GM10266 (cell line): ENCODE results near the gene ASTN2.
A peak's percentile ranks its signal among the peaks of the same experiment; 100 is the strongest.

ENCODE experiments used
- DNase-seq: peaks from one replicate; pipeline ENCODE4 v3.0.0; 2012; ENCODE audit errors: extremely low spot score
- TF ChIP-seq, protein P1 (sequence below): IDR thresholded peaks from 2 replicates; pipeline ENCODE4 v1.5.1; 2012; ENCODE audit warnings: mild to moderate bottlenecking, low read depth; ENCODE audit not compliant: control insufficient read depth, insufficient read depth; ENCODE audit errors: missing control alignments

The ASTN2 gene

DNA sequence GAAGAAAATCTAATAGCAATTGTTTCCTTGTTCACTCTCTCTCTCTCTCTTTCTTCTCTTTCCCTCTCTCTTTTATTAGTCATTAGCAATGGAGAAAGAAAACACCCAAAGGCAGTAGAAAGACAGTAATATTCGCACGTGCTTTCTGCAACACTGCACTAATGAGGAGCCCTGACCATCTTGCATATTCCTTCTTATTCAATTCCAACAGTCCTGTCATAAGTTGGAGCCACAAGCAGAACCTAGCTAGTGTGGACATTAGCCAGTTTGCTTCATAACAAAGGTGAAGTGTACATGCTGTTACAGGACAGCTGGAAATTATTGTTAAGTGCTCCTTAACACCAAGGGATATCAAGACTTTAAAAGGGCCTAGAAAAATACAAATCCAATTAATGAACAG lies 664.3 kb downstream of the ASTN2 start:
- no peak for DNase-seq
- TF ChIP-seq, protein P1, sequence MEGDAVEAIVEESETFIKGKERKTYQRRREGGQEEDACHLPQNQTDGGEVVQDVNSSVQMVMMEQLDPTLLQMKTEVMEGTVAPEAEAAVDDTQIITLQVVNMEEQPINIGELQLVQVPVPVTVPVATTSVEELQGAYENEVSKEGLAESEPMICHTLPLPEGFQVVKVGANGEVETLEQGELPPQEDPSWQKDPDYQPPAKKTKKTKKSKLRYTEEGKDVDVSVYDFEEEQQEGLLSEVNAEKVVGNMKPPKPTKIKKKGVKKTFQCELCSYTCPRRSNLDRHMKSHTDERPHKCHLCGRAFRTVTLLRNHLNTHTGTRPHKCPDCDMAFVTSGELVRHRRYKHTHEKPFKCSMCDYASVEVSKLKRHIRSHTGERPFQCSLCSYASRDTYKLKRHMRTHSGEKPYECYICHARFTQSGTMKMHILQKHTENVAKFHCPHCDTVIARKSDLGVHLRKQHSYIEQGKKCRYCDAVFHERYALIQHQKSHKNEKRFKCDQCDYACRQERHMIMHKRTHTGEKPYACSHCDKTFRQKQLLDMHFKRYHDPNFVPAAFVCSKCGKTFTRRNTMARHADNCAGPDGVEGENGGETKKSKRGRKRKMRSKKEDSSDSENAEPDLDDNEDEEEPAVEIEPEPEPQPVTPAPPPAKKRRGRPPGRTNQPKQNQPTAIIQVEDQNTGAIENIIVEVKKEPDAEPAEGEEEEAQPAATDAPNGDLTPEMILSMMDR = no peak

DNA sequence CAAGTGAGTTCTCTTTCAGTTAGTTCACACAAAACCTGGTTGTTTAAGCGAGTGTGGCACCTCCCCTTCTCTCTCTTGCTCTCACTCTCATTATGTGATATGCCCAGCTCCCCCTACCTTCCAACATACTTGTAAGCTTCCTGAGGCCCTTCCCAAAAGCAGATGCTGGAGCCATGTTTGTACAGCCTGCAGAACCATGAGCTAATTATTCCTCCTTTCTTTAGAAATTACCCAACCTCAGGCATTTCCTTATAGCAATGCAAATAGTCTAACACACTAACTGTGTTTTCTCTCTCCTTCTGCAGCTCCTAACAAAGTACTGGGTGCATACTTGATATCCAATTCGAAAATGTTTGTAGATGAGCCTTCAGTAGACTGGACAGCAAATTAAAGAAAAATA lies 665.1 kb downstream of the ASTN2 start:
- DNase-seq = no peak
- TF ChIP-seq, protein P1 = no peak

DNA sequence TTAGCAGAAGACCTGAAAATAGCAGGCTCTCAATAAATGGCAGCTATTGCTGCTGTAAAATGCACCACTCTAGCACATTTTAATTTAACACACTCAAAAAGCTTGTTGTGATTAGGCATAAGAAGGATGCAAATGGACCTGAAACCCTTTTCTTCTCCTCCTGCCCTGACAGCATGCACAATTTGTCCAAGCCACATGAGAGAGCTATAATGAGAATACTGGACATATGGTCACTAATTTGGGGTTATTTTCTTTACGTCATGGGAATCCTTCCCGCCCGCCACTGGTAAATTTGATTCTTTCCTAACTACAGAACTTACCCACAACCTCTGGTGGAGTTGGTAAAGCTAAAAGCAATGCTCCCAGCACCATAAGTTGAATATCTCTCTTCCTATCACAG lies 665.7 kb downstream of the ASTN2 start:
- DNase-seq = no peak
- TF ChIP-seq, protein P1 = no peak

DNA sequence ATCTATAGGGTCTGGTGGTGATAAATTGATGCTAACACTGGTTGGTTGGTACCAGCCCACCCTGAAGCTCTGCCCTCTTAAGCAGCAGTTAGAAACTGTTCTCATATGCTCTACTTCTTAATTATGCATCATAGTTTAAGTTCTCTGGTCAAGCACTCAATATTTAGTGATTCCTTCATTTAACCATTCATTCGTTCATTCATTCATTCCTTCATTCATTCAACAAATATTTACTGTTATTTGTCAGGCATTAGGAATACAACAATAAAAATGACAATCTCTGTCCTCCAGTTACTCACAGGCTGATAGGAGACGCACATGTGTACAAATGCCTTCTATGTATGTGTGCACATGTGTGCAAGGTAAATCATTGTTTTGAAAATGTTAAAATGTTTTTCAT lies 673.1 kb downstream of the ASTN2 start:
- TF ChIP-seq, protein P1 = no peak
- no peak for DNase-seq

DNA sequence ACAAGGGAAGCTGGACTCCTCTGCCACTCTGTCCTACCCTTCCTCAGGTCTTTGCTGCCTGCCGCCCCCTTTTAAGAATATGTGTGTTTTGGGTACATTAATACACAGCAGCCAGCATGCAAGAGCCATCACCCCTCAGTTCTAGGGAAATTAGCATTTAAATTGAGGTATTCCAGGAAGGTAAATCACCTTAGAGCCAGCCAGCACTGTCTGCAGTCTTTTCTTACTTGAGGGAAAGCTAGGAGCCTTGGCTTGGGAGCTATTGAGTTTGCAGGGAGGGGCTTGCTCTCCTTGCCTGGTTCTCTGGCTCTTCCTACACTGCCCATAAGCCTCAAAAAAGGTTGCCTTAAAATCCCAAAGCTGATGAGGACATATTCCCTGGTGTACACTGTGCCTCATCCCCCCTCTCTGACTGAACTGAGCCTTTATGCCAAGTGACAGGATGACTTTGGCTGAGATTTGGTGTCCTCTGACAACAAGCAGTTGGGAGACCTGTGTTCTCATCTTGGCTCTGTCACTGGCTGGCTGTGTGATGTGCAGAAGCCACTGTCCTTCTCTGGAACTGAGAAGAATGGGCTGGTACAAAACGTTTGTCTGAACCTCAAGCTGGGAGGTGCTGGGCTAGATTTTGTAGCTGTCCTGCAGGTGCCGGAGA lies 673.6 kb downstream of the ASTN2 start:
- TF ChIP-seq, protein P1 = no peak
- no peak for DNase-seq

DNA sequence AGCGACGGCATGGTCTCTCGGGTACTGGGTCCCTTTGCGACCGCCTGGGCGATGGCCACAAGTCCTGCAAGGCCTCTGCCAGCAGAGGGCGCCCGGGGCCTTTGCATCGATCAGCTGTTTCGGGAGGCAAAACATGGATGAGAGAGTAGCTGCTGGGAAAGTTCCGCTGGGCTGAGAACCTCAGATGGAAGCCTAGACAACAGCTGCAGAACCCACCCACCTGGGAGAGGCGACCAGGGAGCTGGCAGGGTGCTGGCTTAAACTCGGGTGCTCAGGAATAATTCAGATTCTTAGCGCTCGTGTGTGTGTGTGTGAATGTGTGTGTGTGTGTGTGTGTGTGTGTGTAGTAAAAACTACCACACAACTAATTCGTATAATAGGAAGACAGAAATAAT lies 677.7 kb downstream of the ASTN2 start:
- peak; percentile 69 for DNase-seq
- TF ChIP-seq, protein P1 = peak; percentile 95

DNA sequence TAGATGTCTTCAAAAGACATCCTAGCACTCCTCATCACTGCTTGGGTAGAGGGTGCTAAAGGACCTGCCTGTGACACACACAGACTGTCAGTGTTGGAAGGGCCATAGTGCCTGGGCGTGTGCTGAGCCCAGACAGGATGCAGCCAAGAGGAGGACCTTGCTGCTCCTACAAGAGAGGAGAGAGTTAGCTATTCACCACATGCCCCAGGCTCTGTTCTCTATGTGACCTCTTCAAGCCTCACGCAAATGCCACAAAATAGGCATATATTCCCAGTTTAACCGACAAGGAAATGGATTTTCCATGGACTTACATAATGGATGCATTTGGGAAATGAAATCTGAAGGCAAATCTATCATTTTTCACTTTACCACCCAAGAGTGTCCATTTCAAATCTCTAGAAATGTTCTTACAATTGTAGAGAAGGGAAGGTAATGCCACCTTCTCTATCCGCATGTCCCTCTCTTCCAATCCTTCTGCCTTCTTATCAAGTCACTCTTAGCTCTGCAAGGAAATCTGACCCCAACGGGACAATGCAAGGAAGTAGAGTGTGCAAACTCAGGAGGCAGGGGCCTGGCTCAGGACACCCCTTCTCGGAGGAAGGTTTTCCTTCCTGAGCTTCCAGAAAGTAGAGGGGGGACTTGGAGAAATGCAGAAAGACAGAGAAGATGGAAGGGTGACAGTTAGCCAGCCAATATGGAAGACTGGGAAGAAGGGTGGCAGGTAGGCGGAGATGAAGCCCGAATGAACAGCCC lies 678.3 kb downstream of the ASTN2 start:
- TF ChIP-seq, protein P1 = no peak
- no peak for DNase-seq
